Chondrocyte (in vitro differentiated cells): ENCODE data around the gene LHFPL2. TPM values are rescaled to one million over a fixed set of nuclear protein-coding genes. Genes with fewer than 3 reads are reported as not detected.

Source experiments
- DNase-seq: peaks from one replicate; pipeline ENCODE4 v3.0.0; 2021; ENCODE audit warnings: mixed read lengths, low spot score
- H3K27ac Mint-ChIP-seq: one replicate; pipeline ENCODE4 v1.8.0; 2021; ENCODE audit warnings: mild to moderate bottlenecking, moderate library complexity, mixed read lengths; ENCODE audit not compliant: unreplicated experiment
- H3K27me3 Mint-ChIP-seq: 2 replicates; pipeline ENCODE4 v1.8.0; 2021; ENCODE audit warnings: low read depth, mixed read lengths
- H3K36me3 Mint-ChIP-seq: 2 replicates; pipeline ENCODE4 v1.8.0; 2021; ENCODE audit warnings: low read depth, mixed read lengths
- H3K4me1 Mint-ChIP-seq: 2 replicates; pipeline ENCODE4 v1.8.0; 2021; ENCODE audit warnings: low read depth, mild to moderate bottlenecking, mixed read lengths
- H3K4me3 Mint-ChIP-seq: one replicate; pipeline ENCODE4 v1.8.0; 2021; ENCODE audit warnings: mild to moderate bottlenecking, moderate library complexity, mixed read lengths; ENCODE audit not compliant: unreplicated experiment
- H3K9me3 Mint-ChIP-seq: 2 replicates; pipeline ENCODE4 v1.8.0; 2021; ENCODE audit warnings: low read depth, mixed read lengths
- total RNA-seq: library from RNA; stranded (reverse); gene quantifications from 3 replicates; pipeline ENCODE4 v1.2.1, GENCODE V29; 2021
- TF ChIP-seq, protein P1 (sequence below): fragments of 200-600 bp; sonication (generic); IDR thresholded peaks from 2 replicates; pipeline ENCODE4 v1.5.0; 2021; ENCODE audit warnings: antibody characterized with exemption, mild to moderate bottlenecking, moderate library complexity

Gene LHFPL2
- total RNA-seq, 1 donor from 2014 or later: 49.4 TPM

DNA sequence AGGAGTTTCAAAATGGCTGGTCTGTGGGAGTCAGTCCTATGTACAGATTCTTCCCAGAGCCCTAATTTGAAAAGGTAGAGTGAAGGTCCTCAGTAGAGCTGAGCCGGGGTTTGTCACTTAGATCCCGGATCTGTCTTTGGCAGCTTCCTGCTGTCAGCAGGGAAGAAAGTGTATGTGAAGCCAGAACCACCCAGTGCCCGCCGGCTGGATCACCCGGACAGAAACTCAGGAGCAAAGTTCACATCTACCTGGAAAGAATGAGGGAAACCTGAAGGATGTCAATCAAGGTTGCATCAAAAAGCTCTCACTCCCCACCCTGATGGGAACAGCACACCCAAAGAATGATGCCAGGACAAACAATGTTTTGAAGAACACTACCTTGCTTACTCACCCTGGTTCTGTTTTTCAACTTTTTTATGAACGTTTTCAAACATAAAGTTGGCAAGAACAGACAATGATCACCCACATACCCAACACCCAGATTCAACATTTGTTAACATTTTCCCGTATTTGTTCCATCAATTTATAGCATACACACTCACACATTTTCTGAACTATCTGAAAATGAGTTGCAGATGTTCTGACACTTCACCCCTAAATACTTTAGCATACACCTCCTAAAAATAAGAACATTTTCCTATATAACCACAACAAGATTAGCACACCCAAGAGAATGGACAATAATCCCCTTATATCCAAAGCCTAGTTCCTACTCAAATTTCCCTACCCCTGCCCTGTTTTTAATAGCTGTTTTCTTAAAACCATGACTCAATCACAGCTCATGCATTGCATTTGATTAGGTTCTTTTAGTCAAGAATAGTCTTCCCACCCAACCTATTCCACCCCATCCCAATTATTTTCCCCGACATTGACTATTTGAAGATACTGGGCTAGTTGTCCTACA, 133.9 kb downstream of the LHFPL2 start:
- Mint-ChIP-seq H3K9me3 (no peaks in the 10 kb centered on the region), H3K27me3 (no peaks in the 10 kb centered on the region), H3K4me1 (peaks cover 69% of the 10 kb centered on the region), H3K36me3 (peaks cover 2% of the 10 kb centered on the region), H3K27ac (peak overlapping the region; percentile 39), H3K4me3 (no peak overlapping the region)
- TF ChIP-seq, protein P1, sequence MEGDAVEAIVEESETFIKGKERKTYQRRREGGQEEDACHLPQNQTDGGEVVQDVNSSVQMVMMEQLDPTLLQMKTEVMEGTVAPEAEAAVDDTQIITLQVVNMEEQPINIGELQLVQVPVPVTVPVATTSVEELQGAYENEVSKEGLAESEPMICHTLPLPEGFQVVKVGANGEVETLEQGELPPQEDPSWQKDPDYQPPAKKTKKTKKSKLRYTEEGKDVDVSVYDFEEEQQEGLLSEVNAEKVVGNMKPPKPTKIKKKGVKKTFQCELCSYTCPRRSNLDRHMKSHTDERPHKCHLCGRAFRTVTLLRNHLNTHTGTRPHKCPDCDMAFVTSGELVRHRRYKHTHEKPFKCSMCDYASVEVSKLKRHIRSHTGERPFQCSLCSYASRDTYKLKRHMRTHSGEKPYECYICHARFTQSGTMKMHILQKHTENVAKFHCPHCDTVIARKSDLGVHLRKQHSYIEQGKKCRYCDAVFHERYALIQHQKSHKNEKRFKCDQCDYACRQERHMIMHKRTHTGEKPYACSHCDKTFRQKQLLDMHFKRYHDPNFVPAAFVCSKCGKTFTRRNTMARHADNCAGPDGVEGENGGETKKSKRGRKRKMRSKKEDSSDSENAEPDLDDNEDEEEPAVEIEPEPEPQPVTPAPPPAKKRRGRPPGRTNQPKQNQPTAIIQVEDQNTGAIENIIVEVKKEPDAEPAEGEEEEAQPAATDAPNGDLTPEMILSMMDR: no peak
- DNase-seq: no peak

DNA sequence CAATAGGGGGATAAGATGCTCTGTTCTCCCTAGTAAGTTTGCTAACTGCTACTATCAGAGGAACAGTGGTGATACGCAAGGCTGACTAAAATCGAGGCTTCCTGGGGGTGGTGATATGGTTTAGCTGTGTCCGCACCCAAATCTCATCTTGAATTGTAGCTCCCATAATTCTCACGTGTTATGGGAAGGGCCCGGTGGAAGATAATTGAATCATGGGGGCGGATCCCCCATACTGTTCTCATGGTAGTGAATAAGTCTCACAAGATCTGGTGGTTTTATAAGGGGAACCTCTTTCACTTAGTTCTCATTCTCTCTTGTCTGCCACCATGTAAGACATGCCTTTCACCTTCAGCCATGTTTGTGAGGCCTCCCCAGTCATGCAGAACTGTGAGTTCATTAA, 135.1 kb downstream of the LHFPL2 start:
- Mint-ChIP-seq H3K4me3 (no peak overlapping the region), H3K27me3 (no peaks in the 10 kb centered on the region), H3K9me3 (no peaks in the 10 kb centered on the region), H3K36me3 (peaks cover 2% of the 10 kb centered on the region), H3K27ac (no peak overlapping the region), H3K4me1 (peaks cover 69% of the 10 kb centered on the region)
- DNase-seq: no peak
- TF ChIP-seq, protein P1: no peak

DNA sequence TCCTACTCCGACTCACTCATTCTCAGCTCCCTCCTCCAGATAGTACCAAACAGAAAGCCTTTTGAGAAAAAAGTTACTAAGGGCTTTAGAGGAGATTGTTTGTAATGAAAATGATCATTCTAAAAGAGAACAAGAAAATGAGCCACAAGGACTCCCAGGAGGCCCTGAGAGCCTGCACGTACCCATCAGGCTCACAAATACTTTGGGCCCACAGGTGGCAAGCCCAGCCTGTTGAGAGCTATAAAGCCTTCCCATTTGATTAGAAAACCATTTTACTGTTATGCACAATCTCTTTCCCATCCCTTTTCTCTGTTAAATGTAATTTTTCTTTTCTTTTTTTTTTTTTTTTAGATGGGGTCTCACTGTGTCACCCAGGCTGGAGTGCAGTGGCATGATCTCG, 136.1 kb downstream of the LHFPL2 start:
- peaks cover 2% of the 10 kb centered on the region for H3K36me3 Mint-ChIP-seq
- TF ChIP-seq, protein P1: no peak
- H3K4me3 Mint-ChIP-seq: no peak overlapping the region
- DNase-seq: no peak
- no peaks in the 10 kb centered on the region for H3K27me3 Mint-ChIP-seq
- no peaks in the 10 kb centered on the region for H3K9me3 Mint-ChIP-seq
- peaks cover 69% of the 10 kb centered on the region for H3K4me1 Mint-ChIP-seq
- H3K27ac Mint-ChIP-seq: no peak overlapping the region

DNA sequence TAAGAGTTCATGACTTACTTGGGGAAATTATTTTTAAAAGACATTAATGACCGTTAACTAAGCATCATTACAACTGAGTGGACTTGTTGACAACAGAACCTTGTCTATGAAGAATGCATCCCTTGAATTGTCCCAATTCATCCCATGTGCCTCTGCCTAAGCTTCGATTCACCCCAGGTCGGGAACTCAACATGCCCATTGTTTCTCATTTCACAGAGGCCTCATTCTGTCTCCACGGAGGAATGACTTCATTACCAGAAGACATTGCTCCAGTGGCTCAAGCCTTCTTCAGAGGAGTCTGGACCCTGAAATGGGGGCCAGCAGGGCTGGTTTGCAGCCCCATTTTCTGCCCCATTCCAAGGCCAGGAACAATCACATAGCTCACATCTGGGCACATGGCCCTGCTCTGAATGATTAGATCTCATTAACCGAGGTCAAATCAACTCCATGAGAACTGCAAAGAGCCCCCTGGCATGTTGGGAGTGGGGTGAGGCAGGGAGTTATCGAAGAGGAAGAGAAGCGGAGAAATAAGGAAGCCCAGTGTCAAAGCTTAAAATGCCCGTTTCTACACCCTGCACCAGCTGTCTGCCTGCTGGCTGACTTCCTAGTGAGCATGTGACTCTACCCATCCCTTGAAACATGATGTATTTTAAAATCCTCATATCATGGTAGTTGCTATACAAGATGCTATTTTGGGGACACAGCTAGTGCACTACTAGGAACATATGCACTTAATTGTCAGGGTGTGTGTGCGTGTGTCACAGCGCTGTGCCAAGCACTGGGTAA, 137.3 kb downstream of the LHFPL2 start:
- Mint-ChIP-seq H3K4me3 (no peak overlapping the region), H3K9me3 (no peaks in the 10 kb centered on the region), H3K36me3 (peaks cover 2% of the 10 kb centered on the region), H3K4me1 (peaks cover 74% of the 10 kb centered on the region), H3K27ac (no peak overlapping the region), H3K27me3 (no peaks in the 10 kb centered on the region)
- no peak for DNase-seq
- TF ChIP-seq, protein P1: no peak
